ENCODE data around the gene KRTAP19-8. TPM values are rescaled to one million over a fixed set of nuclear protein-coding genes. Genes with fewer than 3 reads are reported as not detected.

KRTAP19-8 gene
- total and polyA plus RNA-seq, 2 donors from 2014 or later = not detected

DNA sequence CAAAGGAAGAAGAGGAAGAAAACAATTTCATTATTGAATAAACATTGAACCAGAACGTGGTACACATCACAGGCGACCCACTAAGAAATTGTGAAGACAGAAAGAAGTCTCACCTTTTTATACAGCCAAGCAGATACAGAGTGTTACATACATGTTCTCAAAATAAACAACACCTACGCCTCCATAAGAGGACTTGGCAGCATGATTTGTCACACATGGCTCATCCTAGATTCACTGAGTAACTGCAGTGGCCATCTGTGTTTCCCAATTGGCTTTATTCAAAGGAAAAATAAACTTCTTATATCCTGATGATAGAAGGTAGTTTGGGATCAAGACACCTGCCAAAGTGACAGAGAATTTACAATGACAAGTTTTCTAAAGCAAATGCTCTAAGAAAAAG, 7.6 kb upstream of the KRTAP19-8 start:
- FAIRE-seq (no peak), DNase-seq (no peak)
- intact Hi-C loops (cut with DNase I) = no loop called here
- TF ChIP-seq, protein P1, sequence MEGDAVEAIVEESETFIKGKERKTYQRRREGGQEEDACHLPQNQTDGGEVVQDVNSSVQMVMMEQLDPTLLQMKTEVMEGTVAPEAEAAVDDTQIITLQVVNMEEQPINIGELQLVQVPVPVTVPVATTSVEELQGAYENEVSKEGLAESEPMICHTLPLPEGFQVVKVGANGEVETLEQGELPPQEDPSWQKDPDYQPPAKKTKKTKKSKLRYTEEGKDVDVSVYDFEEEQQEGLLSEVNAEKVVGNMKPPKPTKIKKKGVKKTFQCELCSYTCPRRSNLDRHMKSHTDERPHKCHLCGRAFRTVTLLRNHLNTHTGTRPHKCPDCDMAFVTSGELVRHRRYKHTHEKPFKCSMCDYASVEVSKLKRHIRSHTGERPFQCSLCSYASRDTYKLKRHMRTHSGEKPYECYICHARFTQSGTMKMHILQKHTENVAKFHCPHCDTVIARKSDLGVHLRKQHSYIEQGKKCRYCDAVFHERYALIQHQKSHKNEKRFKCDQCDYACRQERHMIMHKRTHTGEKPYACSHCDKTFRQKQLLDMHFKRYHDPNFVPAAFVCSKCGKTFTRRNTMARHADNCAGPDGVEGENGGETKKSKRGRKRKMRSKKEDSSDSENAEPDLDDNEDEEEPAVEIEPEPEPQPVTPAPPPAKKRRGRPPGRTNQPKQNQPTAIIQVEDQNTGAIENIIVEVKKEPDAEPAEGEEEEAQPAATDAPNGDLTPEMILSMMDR (IDR thresholded peaks at IDR 0.05; ENCODE audit: borderline replicate concordance, extremely low read depth, insufficient read depth) = no peak
- Histone ChIP-seq H3K27ac (ENCODE audit: low read depth in 2 of 2, low read length in 2 of 2) (no peak overlapping the region), H3K4me3 (ENCODE audit: low read length in 3 of 3) (no peak overlapping the region), H3K4me1 (ENCODE audit: control insufficient read depth in 2 of 3, insufficient read depth in 2 of 3, low read depth in 1 of 3, low read length in 3 of 3) (no peaks in the 10 kb centered on the region), H3K27me3 (ENCODE audit: control insufficient read depth, insufficient read depth, low read length) (no peaks in the 10 kb centered on the region), H3K9ac (ENCODE audit: low read length in 3 of 3) (no peak overlapping the region), H3K36me3 (ENCODE audit: control insufficient read depth in 2 of 3, insufficient read depth in 3 of 3, low read length in 3 of 3) (no peaks in the 10 kb centered on the region), H3K9me3 (ENCODE audit: control insufficient read depth in 2 of 3, insufficient read depth in 1 of 3, low read length in 3 of 3) (no peaks in the 10 kb centered on the region)

DNA sequence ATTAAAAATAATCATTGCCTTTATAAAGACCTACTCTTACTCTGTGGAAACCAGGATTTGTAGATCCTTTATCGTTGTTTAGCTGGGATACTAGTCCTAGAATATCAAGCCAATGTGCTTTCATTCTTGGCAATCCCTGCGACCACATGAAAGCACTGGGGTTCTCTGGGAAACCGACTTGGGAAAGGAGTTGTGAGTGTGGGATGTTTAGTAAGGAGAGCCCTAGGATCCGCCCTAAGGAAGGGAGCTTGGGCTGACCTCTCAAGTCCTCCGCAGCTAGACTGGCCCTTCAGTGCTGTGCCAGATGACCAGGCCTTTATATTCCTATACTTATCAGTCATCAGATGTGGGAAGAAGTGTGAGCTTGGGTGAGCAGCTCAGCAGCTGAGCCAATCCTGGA, 5.2 kb upstream of the KRTAP19-8 start:
- H3K36me3 ChIP-seq (ENCODE audit: control insufficient read depth in 2 of 3, insufficient read depth in 3 of 3, low read length in 3 of 3) = no peaks in the 10 kb centered on the region
- H3K27ac ChIP-seq (ENCODE audit: low read depth in 2 of 2, low read length in 2 of 2) = no peak overlapping the region
- intact Hi-C loops (cut with DNase I) = no loop called here
- H3K27me3 ChIP-seq (ENCODE audit: control insufficient read depth, insufficient read depth, low read length) = no peaks in the 10 kb centered on the region
- TF ChIP-seq, protein P1 (IDR thresholded peaks at IDR 0.05; ENCODE audit: borderline replicate concordance, extremely low read depth, insufficient read depth) = no peak
- DNase-seq = no peak
- H3K4me1 ChIP-seq (ENCODE audit: control insufficient read depth in 2 of 3, insufficient read depth in 2 of 3, low read depth in 1 of 3, low read length in 3 of 3) = no peaks in the 10 kb centered on the region
- H3K4me3 ChIP-seq (ENCODE audit: low read length in 3 of 3) = no peak overlapping the region
- no peak for FAIRE-seq
- no peak overlapping the region for H3K9ac ChIP-seq (ENCODE audit: low read length in 3 of 3)
- H3K9me3 ChIP-seq (ENCODE audit: control insufficient read depth in 2 of 3, insufficient read depth in 1 of 3, low read length in 3 of 3) = no peaks in the 10 kb centered on the region

GRCh38 chr21:31042080-31042464, 3.8 kb upstream of the KRTAP19-8 start:
- H3K4me3 ChIP-seq (ENCODE audit: low read length in 3 of 3) = no peak overlapping the region
- intact Hi-C loops (cut with DNase I) = no loop called here
- DNase-seq (no peak), FAIRE-seq (no peak)
- H3K36me3 ChIP-seq (ENCODE audit: control insufficient read depth in 2 of 3, insufficient read depth in 3 of 3, low read length in 3 of 3) = no peaks in the 10 kb centered on the region
- no peak overlapping the region for H3K27ac ChIP-seq (ENCODE audit: low read depth in 2 of 2, low read length in 2 of 2)
- H3K9me3 ChIP-seq (ENCODE audit: control insufficient read depth in 2 of 3, insufficient read depth in 1 of 3, low read length in 3 of 3) = no peaks in the 10 kb centered on the region
- no peaks in the 10 kb centered on the region for H3K27me3 ChIP-seq (ENCODE audit: control insufficient read depth, insufficient read depth, low read length)
- H3K9ac ChIP-seq (ENCODE audit: low read length in 3 of 3) = no peak overlapping the region
- H3K4me1 ChIP-seq (ENCODE audit: control insufficient read depth in 2 of 3, insufficient read depth in 2 of 3, low read depth in 1 of 3, low read length in 3 of 3) = no peaks in the 10 kb centered on the region
- TF ChIP-seq, protein P1 (IDR thresholded peaks at IDR 0.05; ENCODE audit: borderline replicate concordance, extremely low read depth, insufficient read depth) = no peak

Data from kidney (tissue), 14 donors.